Upper lobe of left lung (tissue), 4 donors: ENCODE data around the gene TBCD.

Experiments used
- POLR2A ChIP-seq, 4 donors: fragments of 450-650 bp; IDR thresholded peaks; one replicate each; pipeline ENCODE4 v1.5.1; 2016 to 2017; ENCODE audit warnings: antibody characterized with exemption in 4 of 4, mild to moderate bottlenecking in 2 of 4
- POLR2AphosphoS5 ChIP-seq, 2 donors: sonication (generic); formaldehyde crosslinking; IDR thresholded peaks; one replicate each; pipeline ENCODE4 v1.5.1; 2017; ENCODE audit warnings: antibody characterized with exemption in 2 of 2
- TF ChIP-seq, protein P1 (sequence below), 6 experiments: fragments of 450-650 bp in 4 of 6; fragments of 200-600 bp in 2 of 6; sonication (generic) in 2 of 6; IDR thresholded peaks; one replicate each; pipeline ENCODE4 v1.5.1; 2016 to 2019; ENCODE audit warnings: antibody characterized with exemption in 6 of 6

DNA sequence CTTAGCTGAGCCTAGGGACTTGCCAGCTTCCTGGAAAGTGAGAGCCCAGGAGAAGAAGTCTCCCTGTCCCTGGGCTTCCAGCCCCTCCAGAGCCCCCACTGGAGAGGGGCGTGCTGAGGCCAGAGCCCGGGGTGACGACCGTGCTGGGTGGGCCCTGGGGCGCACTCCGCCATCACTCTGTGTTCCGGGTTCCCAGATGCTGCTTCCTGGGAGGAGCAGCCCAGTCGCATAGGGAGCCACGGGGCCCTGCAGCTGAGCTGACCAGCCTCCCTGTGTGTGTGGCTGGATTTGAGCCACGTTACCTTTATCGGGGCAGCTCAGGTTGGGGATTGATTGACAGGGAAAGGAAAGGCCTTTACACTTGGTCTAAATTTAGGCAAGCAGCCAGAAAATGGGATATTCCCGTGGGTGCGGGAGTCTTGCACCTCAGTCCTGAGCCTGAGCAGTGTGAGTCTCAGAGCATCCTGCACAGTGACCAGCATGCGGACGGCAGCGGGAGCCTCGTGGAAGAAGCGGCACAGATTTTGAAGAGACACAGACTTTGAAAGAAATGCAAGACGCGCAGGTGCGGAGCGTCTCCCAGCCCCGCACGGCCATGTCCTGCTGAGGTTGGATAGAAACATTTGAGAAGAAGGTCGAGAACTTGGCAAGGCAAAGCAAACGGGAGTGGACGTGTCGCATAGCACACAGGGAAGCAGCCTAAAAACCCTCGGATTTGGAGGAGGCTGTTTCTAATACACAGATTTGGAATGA lies 139.2 kb downstream of the TBCD start:
- TF ChIP-seq, protein P1, sequence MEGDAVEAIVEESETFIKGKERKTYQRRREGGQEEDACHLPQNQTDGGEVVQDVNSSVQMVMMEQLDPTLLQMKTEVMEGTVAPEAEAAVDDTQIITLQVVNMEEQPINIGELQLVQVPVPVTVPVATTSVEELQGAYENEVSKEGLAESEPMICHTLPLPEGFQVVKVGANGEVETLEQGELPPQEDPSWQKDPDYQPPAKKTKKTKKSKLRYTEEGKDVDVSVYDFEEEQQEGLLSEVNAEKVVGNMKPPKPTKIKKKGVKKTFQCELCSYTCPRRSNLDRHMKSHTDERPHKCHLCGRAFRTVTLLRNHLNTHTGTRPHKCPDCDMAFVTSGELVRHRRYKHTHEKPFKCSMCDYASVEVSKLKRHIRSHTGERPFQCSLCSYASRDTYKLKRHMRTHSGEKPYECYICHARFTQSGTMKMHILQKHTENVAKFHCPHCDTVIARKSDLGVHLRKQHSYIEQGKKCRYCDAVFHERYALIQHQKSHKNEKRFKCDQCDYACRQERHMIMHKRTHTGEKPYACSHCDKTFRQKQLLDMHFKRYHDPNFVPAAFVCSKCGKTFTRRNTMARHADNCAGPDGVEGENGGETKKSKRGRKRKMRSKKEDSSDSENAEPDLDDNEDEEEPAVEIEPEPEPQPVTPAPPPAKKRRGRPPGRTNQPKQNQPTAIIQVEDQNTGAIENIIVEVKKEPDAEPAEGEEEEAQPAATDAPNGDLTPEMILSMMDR (IDR thresholded peaks at IDR 0.05): no peak
- no peak for TF ChIP-seq POLR2A (IDR thresholded peaks at IDR 0.05)
- no peak for TF ChIP-seq POLR2AphosphoS5 (IDR thresholded peaks at IDR 0.05)
